Testis (tissue), 3 donors: ENCODE measurements around the gene DDX31. TPM values are rescaled to one million over a fixed set of nuclear protein-coding genes. Genes with fewer than 3 reads are reported as not detected.

Experiments used
- DNase-seq: peaks from one replicate; pipeline ENCODE4 v3.0.0-alpha.2; 2019
- H3K27ac ChIP-seq, 2 donors: fragments of 200-600 bp; sonication (generic); one replicate each; pipeline ENCODE4 v1.5.1; 2019
- H3K27me3 ChIP-seq: fragments of 200-600 bp; sonication (generic); one replicate; pipeline ENCODE4 v1.5.1; 2019
- H3K36me3 ChIP-seq: fragments of 200-600 bp; sonication (generic); one replicate; pipeline ENCODE4 v1.5.1; 2017; ENCODE audit warnings: low read depth; ENCODE audit errors: missing control alignments
- H3K4me1 ChIP-seq: fragments of 200-600 bp; sonication (generic); one replicate; pipeline ENCODE4 v1.5.1; 2019
- H3K4me3 ChIP-seq, 2 donors: fragments of 200-600 bp; sonication (generic); one replicate each; pipeline ENCODE4 v1.5.1; 2017 to 2019
- H3K9me3 ChIP-seq: fragments of 200-600 bp; sonication (generic); one replicate; pipeline ENCODE4 v1.5.1; 2017
- POLR2A ChIP-seq: fragments of 450-650 bp; IDR thresholded peaks from one replicate; pipeline ENCODE4 v1.6.1; 2017; ENCODE audit warnings: antibody characterized with exemption, mild to moderate bottlenecking, moderate library complexity
- WGBS, 2 donors: methylation state at CpG; one replicate each; pipeline ENCODE4 v1.1.5; 2018; 5-methylcytosine and 5-hydroxymethylcytosine counted together
- intact Hi-C: fragments of 100-400 bp; cut with DNase I; formaldehyde crosslinking; loops from one replicate; pipeline ENCODE4 v1.15.1; 2023; ENCODE audit warnings: low total_unique reads
- polyA plus RNA-seq: library from polyadenylated mRNA; stranded (reverse); fragments of 350-450 nt; fragmentation: Illumina TruSeq; extraction: RNeasy Lipid Tissue Mini Kit (QIAGEN cat#74804); gene quantifications from one replicate; pipeline ENCODE4 v1.2.3, GENCODE V29; 2014; ENCODE audit warnings: low read depth, low replicate concordance; ENCODE audit not compliant: insufficient read depth
- total RNA-seq, 2 donors: library from RNA; depleted of rRNA; stranded (reverse); fragments of >200 nt; gene quantifications; one replicate each; pipeline ENCODE4 v1.2.3, GENCODE V29; 2016
- TF ChIP-seq, protein P1 (sequence below), 3 experiments: fragments of 450-650 bp in 2 of 3; fragments of 200-600 bp in 1 of 3; sonication (generic) in 1 of 3; IDR thresholded peaks; one replicate each; pipeline ENCODE4 v1.5.1; 2016 to 2019; ENCODE audit warnings: antibody characterized with exemption in 3 of 3, mild to moderate bottlenecking in 2 of 3, moderate library complexity in 1 of 3

DDX31 gene
- total and polyA plus RNA-seq, 3 donors from 2014 or later = 17.9 to 24.2 (median 21.1) TPM

GRCh38 chr9:132555528-132555927, 114.3 kb downstream of the DDX31 start:
- no peaks in the 10 kb centered on the region for H3K27me3 ChIP-seq
- H3K36me3 ChIP-seq = no peaks in the 10 kb centered on the region
- H3K4me1 ChIP-seq = no peaks in the 10 kb centered on the region
- intact Hi-C loops = no loop called here
- TF ChIP-seq POLR2A = no peak
- TF ChIP-seq, protein P1, sequence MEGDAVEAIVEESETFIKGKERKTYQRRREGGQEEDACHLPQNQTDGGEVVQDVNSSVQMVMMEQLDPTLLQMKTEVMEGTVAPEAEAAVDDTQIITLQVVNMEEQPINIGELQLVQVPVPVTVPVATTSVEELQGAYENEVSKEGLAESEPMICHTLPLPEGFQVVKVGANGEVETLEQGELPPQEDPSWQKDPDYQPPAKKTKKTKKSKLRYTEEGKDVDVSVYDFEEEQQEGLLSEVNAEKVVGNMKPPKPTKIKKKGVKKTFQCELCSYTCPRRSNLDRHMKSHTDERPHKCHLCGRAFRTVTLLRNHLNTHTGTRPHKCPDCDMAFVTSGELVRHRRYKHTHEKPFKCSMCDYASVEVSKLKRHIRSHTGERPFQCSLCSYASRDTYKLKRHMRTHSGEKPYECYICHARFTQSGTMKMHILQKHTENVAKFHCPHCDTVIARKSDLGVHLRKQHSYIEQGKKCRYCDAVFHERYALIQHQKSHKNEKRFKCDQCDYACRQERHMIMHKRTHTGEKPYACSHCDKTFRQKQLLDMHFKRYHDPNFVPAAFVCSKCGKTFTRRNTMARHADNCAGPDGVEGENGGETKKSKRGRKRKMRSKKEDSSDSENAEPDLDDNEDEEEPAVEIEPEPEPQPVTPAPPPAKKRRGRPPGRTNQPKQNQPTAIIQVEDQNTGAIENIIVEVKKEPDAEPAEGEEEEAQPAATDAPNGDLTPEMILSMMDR (IDR thresholded peaks at IDR 0.05) = no peak
- H3K9me3 ChIP-seq = no peaks in the 10 kb centered on the region
- no peak overlapping the region for H3K27ac ChIP-seq
- no peak overlapping the region for H3K4me3 ChIP-seq
- 82 to 87% methylated on average over 8 of the region's 8 CpGs for WGBS, 2 donors
- DNase-seq = no peak

DNA sequence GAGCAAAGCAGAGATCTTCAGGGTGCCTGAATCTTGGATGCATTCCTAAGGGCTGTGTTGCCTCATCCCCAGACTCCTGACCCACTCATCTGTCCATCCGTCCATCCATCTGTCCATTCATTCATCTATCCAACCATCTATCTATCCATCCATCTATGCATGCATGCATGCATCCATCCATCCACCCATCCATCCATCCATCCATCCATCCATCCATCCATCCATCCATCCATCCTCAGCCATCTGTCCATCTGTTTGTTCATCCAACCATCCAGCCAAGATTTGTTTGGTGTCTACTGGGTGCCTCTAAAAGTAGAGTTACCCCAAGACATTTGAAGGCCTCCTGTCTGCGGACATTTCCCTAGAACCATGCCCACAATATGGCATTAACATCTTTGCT, 115.0 kb downstream of the DDX31 start:
- Histone ChIP-seq H3K9me3 (no peaks in the 10 kb centered on the region), H3K36me3 (no peaks in the 10 kb centered on the region), H3K4me1 (no peaks in the 10 kb centered on the region), H3K27ac (no peak overlapping the region), H3K27me3 (no peaks in the 10 kb centered on the region), H3K4me3 (no peak overlapping the region)
- WGBS, 2 donors = 85 to 96% methylated on average over 2 of the region's 2 CpGs
- TF ChIP-seq, protein P1 (IDR thresholded peaks at IDR 0.05) = no peak
- TF ChIP-seq POLR2A = no peak
- intact Hi-C loops = no loop called here
- no peak for DNase-seq

DNA sequence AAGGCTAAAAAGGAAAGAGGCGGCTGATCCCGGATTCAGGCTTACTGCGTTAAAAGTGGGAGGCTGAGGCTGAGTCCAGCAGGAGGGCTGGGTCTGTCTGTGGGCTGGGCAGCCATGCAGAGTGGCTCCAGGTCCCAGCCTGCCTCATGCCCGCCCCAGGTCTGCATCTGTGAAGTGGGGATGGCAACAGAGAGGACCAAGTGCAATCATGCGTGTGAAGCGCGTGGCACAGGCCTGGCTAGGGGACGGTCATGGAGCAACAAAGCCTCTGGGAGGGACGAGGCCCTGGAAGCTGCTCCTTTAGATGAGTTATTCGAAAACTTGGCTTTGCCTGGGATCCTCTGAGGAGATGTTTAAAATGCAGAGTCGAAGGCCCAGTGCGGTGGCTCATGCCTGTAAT, 117.7 kb downstream of the DDX31 start:
- no peak for TF ChIP-seq POLR2A
- TF ChIP-seq, protein P1 (IDR thresholded peaks at IDR 0.05) = no peak
- H3K4me3 ChIP-seq = no peak overlapping the region
- intact Hi-C loops = no loop called here
- no peaks in the 10 kb centered on the region for H3K36me3 ChIP-seq
- no peak overlapping the region for H3K27ac ChIP-seq
- H3K4me1 ChIP-seq = no peaks in the 10 kb centered on the region
- no peaks in the 10 kb centered on the region for H3K9me3 ChIP-seq
- H3K27me3 ChIP-seq = no peaks in the 10 kb centered on the region
- no peak for DNase-seq
- 94 to 96% methylated on average over 12 of the region's 12 CpGs for WGBS, 2 donors

DNA sequence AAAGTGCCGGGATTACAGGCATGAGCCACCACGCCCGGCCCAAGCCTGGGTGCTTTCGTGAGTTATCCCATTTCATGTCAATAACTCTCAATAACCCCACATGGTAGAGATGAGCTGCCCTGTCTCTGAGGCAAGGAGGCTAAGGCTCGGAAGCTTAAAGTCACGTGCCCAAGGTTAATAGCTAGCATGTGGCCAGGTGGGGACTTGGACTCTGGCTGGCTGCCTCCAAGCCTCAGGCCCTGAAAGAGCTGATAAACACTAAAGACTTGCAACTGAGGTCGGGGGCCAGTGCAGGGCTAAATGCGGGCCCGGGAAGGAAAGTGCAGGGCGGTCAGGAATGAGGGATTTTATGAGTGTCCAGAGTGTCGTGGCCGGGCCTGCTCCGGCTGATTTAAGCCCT, 118.2 kb downstream of the DDX31 start:
- no peaks in the 10 kb centered on the region for H3K27me3 ChIP-seq
- no peak for TF ChIP-seq POLR2A
- TF ChIP-seq, protein P1 (IDR thresholded peaks at IDR 0.05) = no peak
- WGBS, 2 donors = 81 to 82% methylated on average over 9 to 13 of the region's 13 CpGs

More for the DNA sequence above, 118.2 kb downstream of the DDX31 start:
- H3K36me3 ChIP-seq = no peaks in the 10 kb centered on the region
- H3K4me3 ChIP-seq = no peak overlapping the region
- no peak for DNase-seq
- no peaks in the 10 kb centered on the region for H3K9me3 ChIP-seq
- H3K27ac ChIP-seq = no peak overlapping the region
- H3K4me1 ChIP-seq = no peaks in the 10 kb centered on the region
- intact Hi-C loops = no loop called here
